GM19351 (cell line): ENCODE data around the gene FGGY.
"Not testable (repeated sequence)": the region's sequence is repeated elsewhere in the genome, so short reads cannot be mapped to it uniquely, and the experiment has no call there.

Experiments used
- ATAC-seq: cut with Tn5 transposase; IDR thresholded peaks from one replicate; pipeline ENCODE4 v1.9.1; 2021; ENCODE audit warnings: mild to moderate bottlenecking, moderate library complexity; ENCODE audit not compliant: unreplicated experiment

The FGGY gene

GRCh38 chr1:59538476-59538875, 241.6 kb downstream of the FGGY start:
- ATAC-seq: not testable (repeated sequence)

- no peak for ATAC-seq
Measured at GRCh38 chr1:59539961-59540681, 243.2 kb downstream of the FGGY start.

GRCh38 chr1:59541161-59541560, 244.3 kb downstream of the FGGY start:
- no peak for ATAC-seq

GRCh38 chr1:59541891-59542290, 245.0 kb downstream of the FGGY start:
- no peak for ATAC-seq

- ATAC-seq: no peak
Measured at GRCh38 chr1:59543211-59543668, 246.3 kb downstream of the FGGY start.

GRCh38 chr1:59544615-59545293, 247.9 kb downstream of the FGGY start:
- no peak for ATAC-seq

- ATAC-seq: no peak
Measured at GRCh38 chr1:59545830-59546229, 248.9 kb downstream of the FGGY start.

GRCh38 chr1:59549066-59549837, 252.4 kb downstream of the FGGY start:
- no peak for ATAC-seq

- no peak for ATAC-seq
Measured at GRCh38 chr1:59549903-59550302, 253.0 kb downstream of the FGGY start.

GRCh38 chr1:59552007-59552406, 255.1 kb downstream of the FGGY start:
- ATAC-seq: no peak

GRCh38 chr1:59553371-59553770, 256.5 kb downstream of the FGGY start:
- ATAC-seq: no peak

- no peak for ATAC-seq
Measured at GRCh38 chr1:59554011-59554663, 257.2 kb downstream of the FGGY start.

- no peak for ATAC-seq
Measured at GRCh38 chr1:59554752-59555151, 257.9 kb downstream of the FGGY start.

GRCh38 chr1:59556398-59556797, 259.5 kb downstream of the FGGY start:
- no peak for ATAC-seq

GRCh38 chr1:59556802-59557548, 260.1 kb downstream of the FGGY start:
- ATAC-seq: no peak

- ATAC-seq: no peak
Measured at GRCh38 chr1:59557549-59557885, 260.6 kb downstream of the FGGY start.

- ATAC-seq: not testable (repeated sequence)
Measured at GRCh38 chr1:59558580-59558979, 261.7 kb downstream of the FGGY start.

- peak; percentile 65 for ATAC-seq
Measured at GRCh38 chr1:59560807-59561450, 264.0 kb downstream of the FGGY start.

GRCh38 chr1:59561796-59562195, 264.9 kb downstream of the FGGY start:
- ATAC-seq: no peak
